Measurements from ENCODE around the gene MPP3. TPM values are rescaled to one million over a fixed set of nuclear protein-coding genes. Genes with fewer than 3 reads are reported as not detected.

The MPP3 gene
- total and polyA plus RNA-seq, 9 of the 15 experiments (the other 6 are each of a cell fraction or from before 2014, with no cell fraction given): 0.41 to 10.4 (median 4.5) TPM

GRCh38 chr17:43755389-43755875 lies 77.5 kb downstream of the MPP3 start:
- Histone ChIP-seq H3K4me3 (no peak overlapping the region), H3K9me1 (ENCODE audit: control insufficient read depth, insufficient read depth, low read length) (no peaks in the 10 kb centered on the region), H3K36me3 (ENCODE audit: control insufficient read depth, insufficient read depth, low read length) (no peaks in the 10 kb centered on the region), H3K27ac (ENCODE audit: extremely low read depth, low read depth, low read length) (no peak overlapping the region), H3K27me3 (ENCODE audit: control insufficient read depth in 2 of 2, insufficient read depth in 2 of 2, low read length in 2 of 2) (peaks cover 28 to 81% of the 10 kb centered on the region in 2 experiments; a peak in 4 of 5 replicates), H4K20me1 (replicated peaks; ENCODE audit: control insufficient read depth, insufficient read depth, low read length) (peaks cover 3% of the 10 kb centered on the region; the same call in 1 of the 2 replicates), H2AFZ (ENCODE audit: low read depth, low read length) (no peak overlapping the region), H3K9me3 (replicated peaks; ENCODE audit: control insufficient read depth, insufficient read depth, low read depth, low read length) (no peaks in the 10 kb centered on the region), H3K4me2 (ENCODE audit: insufficient read depth, low read length) (no peak overlapping the region), H3K79me2 (ENCODE audit: control insufficient read depth, insufficient read depth, low read length) (no peaks in the 10 kb centered on the region), H3K9ac (ENCODE audit: insufficient read depth in 1 of 2, low read depth in 2 of 2, low read length in 2 of 2) (no peak overlapping the region), H3K4me1 (replicated peaks in 1 of 2; ENCODE audit: control insufficient read depth in 2 of 2, insufficient read depth in 2 of 2, low read length in 2 of 2) (peaks cover 0 to 12% of the 10 kb centered on the region in 2 experiments; a peak in 2 of 5 replicates)
- no peak for FAIRE-seq
- intact Hi-C loops (cut with micrococcal nuclease) (no loop called here), in situ Hi-C loops (cut with MboI) (no loop called here)
- 59% methylated on average over 37 of the region's 60 CpGs for WGBS (ENCODE audit: insufficient coverage, low coverage, missing lambda C conversion rate)
- ATAC-seq: no peak
- TF ChIP-seq RBM15 (IDR thresholded peaks at IDR 0.05; ENCODE audit: insufficient read depth, low read length) (no peak), CSDE1 (IDR thresholded peaks at IDR 0.05) (no peak), ZNF445 (CRISPR knock-in tag; IDR thresholded peaks at IDR 0.05; ENCODE audit: low read depth) (no peak), ZBTB33 (CRISPR knock-in tag; IDR thresholded peaks at IDR 0.05) (peak; percentile 68)
- POLR2A ChIA-PET: no interaction called here
- CTCF ChIA-PET (ENCODE audit: low intra/inter-chr PET ratio): no interaction called here
- BruUV-seq (replicated peaks): no TSS peak
- DNase-seq (ENCODE audit: extremely low read depth in 1 of 4, low spot score in 3 of 4): no peak

Data from K562 (cell line).